Aorta (tissue), 5 donors: ENCODE measurements around the gene ZNF219. TPM values are rescaled to one million over a fixed set of nuclear protein-coding genes. Genes with fewer than 3 reads are reported as not detected.

Experiments
- ATAC-seq: fragments of 200-7000 bp; cut with Tn5 transposase; one replicate; pipeline ENCODE4 v1.9.1; 2022; ENCODE audit warnings: moderate library complexity; ENCODE audit not compliant: low FRiP score
- DNase-seq, 2 donors: peaks; one replicate each; pipeline ENCODE4 v3.0.0-alpha.2; 2020
- H3K27ac ChIP-seq, 2 donors: one replicate each; pipeline ENCODE4 v1.5.1; 2013; ENCODE audit warnings: low read length in 2 of 2, mild to moderate bottlenecking in 2 of 2, moderate library complexity in 2 of 2, control low read depth in 1 of 2, inconsistent platforms in 1 of 2, low read depth in 1 of 2
- H3K27me3 ChIP-seq, 2 donors: one replicate each; pipeline ENCODE4 v1.6.1; 2013; ENCODE audit warnings: control low read depth in 1 of 2, low read length in 1 of 2, mild to moderate bottlenecking in 1 of 2, moderate library complexity in 1 of 2; ENCODE audit not compliant: insufficient read depth in 2 of 2, control insufficient read depth in 1 of 2
- H3K36me3 ChIP-seq, 2 donors: one replicate each; pipeline ENCODE4 v1.6.1; 2013; ENCODE audit warnings: control low read depth in 1 of 2, low read length in 1 of 2, mild to moderate bottlenecking in 1 of 2; ENCODE audit not compliant: insufficient read depth in 2 of 2, control insufficient read depth in 1 of 2
- H3K4me1 ChIP-seq, 2 donors: one replicate each; pipeline ENCODE4 v1.6.1; 2013; ENCODE audit warnings: low read length in 2 of 2, control low read depth in 1 of 2, mild to moderate bottlenecking in 1 of 2, moderate library complexity in 1 of 2; ENCODE audit not compliant: insufficient read depth in 2 of 2, control insufficient read depth in 1 of 2
- H3K4me3 ChIP-seq, 2 donors: one replicate each; pipeline ENCODE4 v1.5.1; 2013; ENCODE audit warnings: low read length in 2 of 2, control low read depth in 1 of 2, mild to moderate bottlenecking in 1 of 2
- H3K9me3 ChIP-seq: one replicate; pipeline ENCODE4 v1.6.1; 2013; ENCODE audit warnings: mild to moderate bottlenecking, low read length; ENCODE audit not compliant: control insufficient read depth
- WGBS, 2 donors: extraction: QIAGEN DNeasy Blood & Tissue Kit; methylation state at CpG; one replicate each; pipeline ENCODE4 v1.1.7; 2013; 5-methylcytosine and 5-hydroxymethylcytosine counted together
- intact Hi-C, 2 donors: fragments of 100-400 bp; cut with DNase I; formaldehyde crosslinking; loops; one replicate each; pipeline versions ENCODE4 v1.14.2 to v1.15.0; 2022
- polyA plus RNA-seq, 2 donors: library from polyadenylated mRNA; stranded (reverse); fragments of 200-250 nt; gene quantifications; one replicate each; pipeline ENCODE4 v1.2.3, GENCODE V29; 2013
- total RNA-seq, 2 donors: library from RNA; stranded (reverse); fragmentation: NEBNext Ultra II Directional; extraction: Animal tissue kit (Norgen Biotek cat#: 25700); gene quantifications; one replicate each; pipeline ENCODE4 v1.2.1, GENCODE V29; 2021
- donor health status: healthy with polysubstance abuse.
- donor health status: Bipolar disorder and iron deficiency.
- donor health status: DM: no; HTN: no; CAD: no.
- donor health status: DM: no; HTN: no; CAD: no.
- donor health status: DM: yes; HTN: yes; CAD: no.

Gene ZNF219
- total and polyA plus RNA-seq, 4 donors, result 24.5 to 41.3 (median 36.2) TPM

DNA sequence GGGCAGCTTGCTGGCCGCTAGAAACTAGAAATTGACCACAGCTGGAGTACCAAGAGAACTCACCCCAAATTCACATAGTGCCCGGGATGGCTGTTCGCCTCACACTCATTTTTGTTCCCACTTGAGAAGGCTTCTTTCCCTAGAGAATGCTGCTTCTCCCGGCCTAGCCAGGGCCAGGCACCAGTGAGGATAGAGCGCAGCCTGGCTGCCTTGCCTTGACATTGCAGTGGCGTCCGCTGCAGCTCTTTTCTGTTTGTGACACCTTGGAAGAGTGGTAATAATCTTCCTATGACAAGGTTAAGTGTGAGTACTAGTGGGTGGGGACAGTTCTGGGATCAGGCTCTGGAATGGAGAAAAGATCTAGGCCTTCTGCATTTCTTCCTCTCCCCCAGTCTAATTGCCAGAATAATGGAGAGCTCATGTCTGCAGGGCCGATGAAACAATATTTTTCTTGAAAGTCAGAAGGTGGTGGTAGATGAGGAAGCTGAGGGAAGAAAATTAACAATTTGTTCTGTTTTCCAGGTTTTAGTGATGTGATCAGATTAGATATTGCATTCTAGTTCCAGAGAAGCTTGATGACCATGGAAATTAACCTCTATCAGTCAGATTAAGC lies 6.1 kb upstream of the ZNF219 start:
- ATAC-seq (peak; percentile 91), DNase-seq (peak; percentile 84 to 88)
- WGBS, 2 donors, result 4% methylated on average over 8 of the region's 8 CpGs
- Histone ChIP-seq H3K27ac (peak overlapping the region; percentile 58 to 96), H3K36me3 (no peaks in the 10 kb centered on the region), H3K4me3 (peak overlapping the region; percentile 23 to 75), H3K9me3 (no peaks in the 10 kb centered on the region), H3K4me1 (no peaks in the 10 kb centered on the region), H3K27me3 (no peaks in the 10 kb centered on the region)
- intact Hi-C loops, result loop anchor here (1.0 to 5.0 kb wide), 2 partner anchors 34 to 87 kb away; partner anchors contain the start of gene ARHGEF40 (in 1 of the 2)

DNA sequence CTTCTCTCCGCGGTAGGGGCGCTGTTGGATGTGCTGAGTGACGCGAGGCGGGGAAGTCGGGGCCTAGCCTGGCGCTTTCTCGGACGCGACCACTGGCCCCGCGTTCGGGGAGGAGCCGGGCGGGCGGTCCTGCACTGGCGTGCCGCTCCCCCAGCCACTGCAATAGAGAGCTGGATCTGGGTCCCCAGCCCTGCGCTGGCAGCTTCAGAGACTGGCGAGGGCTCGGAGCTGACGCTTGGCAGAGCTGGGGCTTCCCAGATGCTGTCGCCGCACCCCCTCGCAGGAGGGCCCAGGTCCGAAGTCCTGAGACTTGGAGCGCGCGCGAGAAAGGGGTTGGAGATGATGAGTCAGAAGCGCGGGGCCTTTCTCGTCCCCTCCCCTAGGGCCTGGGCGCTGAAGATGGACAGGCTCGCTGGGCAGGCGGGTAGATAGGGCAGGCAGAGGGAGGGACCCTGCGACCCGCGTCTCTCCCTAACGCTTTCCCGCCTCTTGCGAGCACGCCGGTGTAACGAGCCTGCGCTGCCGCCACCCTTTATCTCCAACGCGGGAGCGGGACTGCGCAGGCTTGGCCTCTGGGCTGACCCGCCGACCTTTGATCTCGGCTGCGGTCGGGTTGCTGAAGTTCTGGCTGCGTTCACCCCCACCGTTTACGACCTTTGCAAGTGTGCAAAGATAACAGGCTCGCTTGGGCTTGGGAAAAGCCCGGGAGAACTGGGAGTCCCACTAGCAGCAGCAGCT lies 5.4 kb upstream of the ZNF219 start:
- ATAC-seq (peak; percentile 98), DNase-seq (peak; percentile 98)
- Histone ChIP-seq H3K4me3 (peak overlapping the region; percentile 23 to 75), H3K36me3 (no peaks in the 10 kb centered on the region), H3K9me3 (no peaks in the 10 kb centered on the region), H3K27ac (peak overlapping the region; percentile 58 to 96), H3K4me1 (no peaks in the 10 kb centered on the region), H3K27me3 (no peaks in the 10 kb centered on the region)
- 0% methylated on average over 62 of the region's 62 CpGs for WGBS, 2 donors
- intact Hi-C loops, result loop anchor here in 1 of 2 donors (1.0 kb wide), 1 partner anchor 34 kb away; the partner anchor contains the start of gene ARHGEF40

GRCh38 chr14:21103411-21103709 lies 4.9 kb upstream of the ZNF219 start:
- Histone ChIP-seq H3K9me3 (no peaks in the 10 kb centered on the region), H3K4me3 (no peak overlapping the region), H3K4me1 (no peaks in the 10 kb centered on the region), H3K27me3 (no peaks in the 10 kb centered on the region), H3K27ac (no peak overlapping the region), H3K36me3 (no peaks in the 10 kb centered on the region)
- 0% methylated on average over 9 of the region's 9 CpGs for WGBS, 2 donors
- DNase-seq (no peak), ATAC-seq (no peak)
- intact Hi-C loops, result no loop called here

GRCh38 chr14:21102521-21103410 lies 4.3 kb upstream of the ZNF219 start:
- Histone ChIP-seq H3K27ac (no peak overlapping the region), H3K9me3 (no peaks in the 10 kb centered on the region), H3K36me3 (no peaks in the 10 kb centered on the region), H3K4me3 (no peak overlapping the region), H3K27me3 (no peaks in the 10 kb centered on the region), H3K4me1 (no peaks in the 10 kb centered on the region)
- intact Hi-C loops, result no loop called here
- DNase-seq, result no peak
- ATAC-seq, result no peak
- WGBS, 2 donors, result 17% methylated on average over 9 of the region's 9 CpGs

DNA sequence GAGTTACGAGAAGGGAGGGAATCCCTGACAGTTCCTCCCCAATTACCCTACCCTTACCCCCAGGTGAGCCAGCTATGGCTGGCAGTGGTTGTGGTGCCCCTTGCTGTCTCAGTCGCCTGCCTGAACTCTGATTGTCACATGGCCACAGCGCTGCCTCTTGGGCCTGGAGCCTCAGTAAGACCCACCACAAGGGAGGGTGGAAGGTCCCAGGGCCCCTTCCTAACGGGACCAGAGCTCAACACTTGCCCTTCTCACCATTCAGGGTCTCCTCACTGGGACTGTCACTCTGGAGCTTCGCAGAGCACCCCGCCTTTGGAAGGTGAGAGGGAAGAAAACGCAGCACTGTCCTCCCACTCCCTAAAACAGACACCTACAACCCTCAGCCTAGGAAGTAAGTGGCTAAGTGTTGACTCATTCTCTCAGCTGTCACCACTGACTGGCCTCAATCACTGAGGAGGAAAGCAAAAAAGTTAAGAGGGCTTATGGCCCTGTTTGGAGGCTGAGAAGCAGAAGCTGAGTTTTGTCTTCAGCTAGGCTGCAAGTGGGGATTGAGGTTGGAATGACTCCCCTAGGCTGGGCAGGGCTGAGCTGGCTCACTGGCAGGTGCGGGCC lies 3.5 kb upstream of the ZNF219 start:
- no peaks in the 10 kb centered on the region for H3K4me1 ChIP-seq

DNA sequence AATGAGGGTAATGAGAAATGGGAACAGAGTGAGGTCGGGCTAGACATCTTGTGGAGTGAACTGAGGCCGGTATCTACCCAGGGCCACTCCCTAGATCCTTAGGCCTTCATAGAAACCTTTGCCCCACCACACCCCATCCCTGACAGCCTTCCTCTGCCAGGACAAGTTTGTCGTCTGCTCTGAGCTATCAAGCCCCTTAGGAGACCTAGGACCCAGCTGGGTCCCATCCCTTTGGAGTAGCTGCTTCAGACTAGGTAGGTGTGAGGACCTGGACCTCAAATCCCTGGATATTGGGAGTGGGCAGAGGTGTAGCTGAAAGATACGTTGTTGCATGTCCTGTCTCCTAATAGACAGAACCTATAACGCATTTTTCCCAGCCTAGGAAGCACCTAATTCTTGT lies 2.5 kb upstream of the ZNF219 start, which contains the start of gene TMEM253:
TMEM253 (plus strand) TSS at position 136 of the 400 bp plus-strand sequence. CDS start 278 bp downstream, outside the sequence.
- no peak within 1 kb of the TSS for H3K4me3 ChIP-seq
- H3K9me3 ChIP-seq, result no peaks in the 10 kb centered on the region
- ATAC-seq, result no peak
- no peak for DNase-seq
- intact Hi-C loops, result no loop called here
- no peaks in the 10 kb centered on the region for H3K4me1 ChIP-seq
- WGBS, 2 donors, result 86 to 89% methylated on average over 5 of the region's 5 CpGs
- H3K27me3 ChIP-seq, result no peaks in the 10 kb centered on the region
- peak within 1 kb of the TSS in 1 of 2 donors; percentile 56 for H3K27ac ChIP-seq
- H3K36me3 ChIP-seq, result no peaks in the 10 kb centered on the region

More for the DNA sequence above, 3.5 kb upstream of the ZNF219 start:
- no peak for DNase-seq
- Histone ChIP-seq H3K27ac (no peak overlapping the region), H3K4me3 (no peak overlapping the region), H3K27me3 (no peaks in the 10 kb centered on the region), H3K9me3 (no peaks in the 10 kb centered on the region), H3K36me3 (no peaks in the 10 kb centered on the region)
- ATAC-seq, result no peak
- WGBS, 2 donors, result 87 to 90% methylated on average over 8 of the region's 8 CpGs
- intact Hi-C loops, result no loop called here

DNA sequence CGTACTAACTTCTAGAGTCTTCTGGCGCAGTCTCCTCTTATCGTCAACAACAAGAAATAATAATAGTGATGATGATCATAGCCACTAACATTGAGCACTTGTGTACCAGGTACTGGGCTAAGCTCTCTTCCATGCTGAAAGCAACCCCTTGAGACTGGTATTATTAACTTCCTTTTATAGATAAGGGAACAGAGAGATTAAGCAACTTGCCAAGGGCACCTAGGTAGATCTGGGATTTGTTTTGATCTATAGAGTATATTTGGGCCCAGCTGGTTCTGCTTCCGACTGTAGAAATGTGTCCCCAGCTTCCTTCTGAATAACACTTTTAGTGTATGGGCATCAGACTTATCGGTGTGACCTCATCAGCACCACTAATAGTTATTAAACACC lies 1.1 kb upstream of the ZNF219 start:
- Histone ChIP-seq H3K36me3 (no peaks in the 10 kb centered on the region), H3K4me3 (no peak overlapping the region), H3K4me1 (no peaks in the 10 kb centered on the region), H3K9me3 (no peaks in the 10 kb centered on the region), H3K27me3 (no peaks in the 10 kb centered on the region), H3K27ac (peak overlapping the region; percentile 16 to 56)
- DNase-seq (no peak), ATAC-seq (no peak)
- intact Hi-C loops, result no loop called here
- 45 to 50% methylated on average over 5 of the region's 5 CpGs for WGBS, 2 donors

DNA sequence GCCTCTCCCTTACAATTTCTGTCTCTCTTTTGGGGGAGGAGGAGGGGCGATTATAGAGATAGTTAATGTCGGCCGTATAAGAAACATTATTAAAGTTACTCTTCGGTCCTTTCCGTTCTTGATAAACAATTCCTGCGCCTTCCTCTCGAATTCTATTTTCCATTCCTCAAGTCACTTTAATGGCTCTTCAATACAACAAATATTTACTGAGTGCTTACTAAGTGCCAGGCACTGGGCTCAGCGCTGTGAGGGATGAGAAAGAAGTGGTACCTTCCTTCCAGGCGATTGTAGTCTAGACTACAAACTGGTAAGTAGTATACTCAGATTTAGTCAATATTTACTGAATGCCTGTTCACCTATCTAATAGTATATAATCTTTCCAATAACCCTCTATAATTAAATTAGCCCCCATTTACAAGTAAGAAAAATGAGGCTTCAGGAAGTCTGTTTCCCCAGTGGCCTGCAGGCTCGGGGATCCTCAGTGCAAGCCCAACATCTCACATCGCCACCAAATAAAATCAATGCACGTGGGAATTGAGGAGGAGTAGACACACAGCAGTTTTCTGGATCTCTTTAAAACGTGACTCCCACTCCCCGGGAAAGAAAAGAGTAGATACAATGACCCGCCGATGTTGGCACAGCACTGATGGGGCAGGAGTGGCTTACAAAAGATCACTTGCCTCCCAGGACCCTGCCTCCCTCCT lies 589 bp upstream of the ZNF219 start:
- H3K4me1 ChIP-seq, result no peaks in the 10 kb centered on the region
- no peaks in the 10 kb centered on the region for H3K9me3 ChIP-seq
- intact Hi-C loops, result no loop called here
- H3K4me3 ChIP-seq, result peak overlapping the region; percentile 84 to 97
- 1 to 2% methylated on average over 16 of the region's 16 CpGs for WGBS, 2 donors
- ATAC-seq (no peak), DNase-seq (no peak)
- no peaks in the 10 kb centered on the region for H3K27me3 ChIP-seq
- H3K27ac ChIP-seq, result peak overlapping the region; percentile 82 to 97
- no peaks in the 10 kb centered on the region for H3K36me3 ChIP-seq
